Measurements from ENCODE around the gene EPB41L4B.

EPB41L4B gene

GRCh38 chr9:109161471-109161870 is 159.4 kb downstream of the EPB41L4B start:
- no peak for TF ChIP-seq CTCF (IDR thresholded peaks at IDR 0.05; ENCODE audit: control insufficient read depth, extremely low read depth, insufficient read depth)

GRCh38 chr9:109159583-109159982 is 161.3 kb downstream of the EPB41L4B start:
- TF ChIP-seq CTCF (IDR thresholded peaks at IDR 0.05; ENCODE audit: control insufficient read depth, extremely low read depth, insufficient read depth): no peak
- DNase-seq (ENCODE audit: low read depth): no peak
- no peak overlapping the region for H3K4me3 ChIP-seq (ENCODE audit: low read depth, low read length)

More at GRCh38 chr9:109161471-109161870, 159.4 kb downstream of the EPB41L4B start:
- no peak overlapping the region for H3K4me3 ChIP-seq (ENCODE audit: low read depth, low read length)
- DNase-seq (ENCODE audit: low read depth): no peak

- no peak for DNase-seq (ENCODE audit: low read depth)
- no peak overlapping the region for H3K4me3 ChIP-seq (ENCODE audit: low read depth, low read length)
- TF ChIP-seq CTCF (IDR thresholded peaks at IDR 0.05; ENCODE audit: control insufficient read depth, extremely low read depth, insufficient read depth): no peak
These were observed 162.2 kb downstream of the EPB41L4B start for GRCh38 chr9:109158651-109159050.

GRCh38 chr9:109156708-109157107 is 164.2 kb downstream of the EPB41L4B start:
- no peak for DNase-seq (ENCODE audit: low read depth)
- no peak overlapping the region for H3K4me3 ChIP-seq (ENCODE audit: low read depth, low read length)
- TF ChIP-seq CTCF (IDR thresholded peaks at IDR 0.05; ENCODE audit: control insufficient read depth, extremely low read depth, insufficient read depth): no peak

- no peak for TF ChIP-seq CTCF (IDR thresholded peaks at IDR 0.05; ENCODE audit: control insufficient read depth, extremely low read depth, insufficient read depth)
- H3K4me3 ChIP-seq (ENCODE audit: low read depth, low read length): no peak overlapping the region
- peak; percentile 14 for DNase-seq (ENCODE audit: low read depth)
These were observed 169.8 kb downstream of the EPB41L4B start for GRCh38 chr9:109150925-109151545.

GRCh38 chr9:109149722-109150121 is 171.1 kb downstream of the EPB41L4B start:
- TF ChIP-seq CTCF (IDR thresholded peaks at IDR 0.05; ENCODE audit: control insufficient read depth, extremely low read depth, insufficient read depth): no peak
- no peak for DNase-seq (ENCODE audit: low read depth)

GRCh38 chr9:109149089-109149488 is 171.8 kb downstream of the EPB41L4B start:
- no peak overlapping the region for H3K4me3 ChIP-seq (ENCODE audit: low read depth, low read length)
- no peak for DNase-seq (ENCODE audit: low read depth)
- TF ChIP-seq CTCF (IDR thresholded peaks at IDR 0.05; ENCODE audit: control insufficient read depth, extremely low read depth, insufficient read depth): no peak

More at GRCh38 chr9:109149722-109150121, 171.1 kb downstream of the EPB41L4B start:
- H3K4me3 ChIP-seq (ENCODE audit: low read depth, low read length): no peak overlapping the region
